ENCODE measurements around the gene CXADR.

The CXADR gene

DNA sequence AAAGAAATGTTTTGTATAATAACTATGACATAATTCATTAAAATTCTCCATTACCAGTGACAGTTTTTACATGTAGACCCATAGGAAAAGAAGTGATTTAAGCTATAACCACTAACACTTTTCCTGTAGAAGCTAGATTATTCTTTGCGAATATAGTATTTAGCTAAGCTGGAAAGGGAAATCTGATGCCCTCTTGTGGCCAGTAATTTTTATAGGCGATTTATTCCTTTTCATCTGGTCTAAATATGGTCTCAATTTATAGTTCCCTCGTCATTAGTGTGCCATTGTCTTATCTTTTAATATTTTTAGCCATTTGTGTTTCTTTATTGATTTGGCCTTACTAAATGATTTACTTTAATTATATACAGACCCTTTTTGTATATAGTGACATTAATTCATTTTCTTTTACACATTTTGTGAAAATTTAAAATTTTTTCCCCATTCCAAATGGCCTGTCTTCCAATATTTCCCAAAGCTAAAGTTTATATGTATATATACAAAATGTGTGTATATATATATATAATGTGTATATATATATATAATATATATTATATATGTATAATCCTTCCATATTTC lies 73.1 kb downstream of the CXADR start:
- no peak overlapping the region for H3K4me3 ChIP-seq (ENCODE audit: insufficient read depth, low read depth, low read length)
- H3K36me3 ChIP-seq (ENCODE audit: control insufficient read depth, insufficient read depth, low read length) = no peaks in the 10 kb centered on the region
- no peaks in the 10 kb centered on the region for H3K27me3 ChIP-seq (ENCODE audit: control insufficient read depth, insufficient read depth, low read length, poor library complexity, severe bottlenecking)
- H3K9me3 ChIP-seq (ENCODE audit: control insufficient read depth, low read length) = no peaks in the 10 kb centered on the region
- no peaks in the 10 kb centered on the region for H3K4me1 ChIP-seq (ENCODE audit: control insufficient read depth, insufficient read depth, low read length)
- no peak overlapping the region for H3K27ac ChIP-seq (ENCODE audit: insufficient read depth, low read depth, low read length, poor library complexity, severe bottlenecking)
- 53 to 58% methylated on average over 2 of the region's 3 CpGs for WGBS, 2 experiments

DNA sequence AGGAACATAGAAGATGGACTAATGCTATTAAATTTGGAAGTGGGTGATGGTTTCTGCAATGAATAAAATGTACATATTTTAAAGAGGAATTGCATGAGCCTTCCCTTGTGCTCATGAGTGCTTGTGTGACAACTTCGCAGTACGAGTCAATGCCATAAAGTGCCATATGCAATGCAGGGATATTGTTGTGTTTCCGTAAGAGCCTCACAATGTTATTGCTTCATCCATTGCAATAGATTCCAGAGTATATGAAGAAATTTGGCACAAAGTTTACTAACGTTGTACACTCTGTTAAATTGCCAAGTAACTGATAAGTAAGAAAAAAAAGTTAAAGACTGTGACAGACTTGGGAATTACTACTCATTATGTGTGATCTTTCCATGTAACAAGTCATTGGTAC lies 77.6 kb downstream of the CXADR start:
- peaks cover 8% of the 10 kb centered on the region for H3K36me3 ChIP-seq (ENCODE audit: control insufficient read depth, insufficient read depth, low read length)
- 92 to 98% methylated on average over 4 of the region's 4 CpGs for WGBS, 2 experiments
- no peaks in the 10 kb centered on the region for H3K9me3 ChIP-seq (ENCODE audit: control insufficient read depth, low read length)
- no peaks in the 10 kb centered on the region for H3K4me1 ChIP-seq (ENCODE audit: control insufficient read depth, insufficient read depth, low read length)
- no peaks in the 10 kb centered on the region for H3K27me3 ChIP-seq (ENCODE audit: control insufficient read depth, insufficient read depth, low read length, poor library complexity, severe bottlenecking)
- no peak overlapping the region for H3K27ac ChIP-seq (ENCODE audit: insufficient read depth, low read depth, low read length, poor library complexity, severe bottlenecking)
- H3K4me3 ChIP-seq (ENCODE audit: insufficient read depth, low read depth, low read length) = no peak overlapping the region

GRCh38 chr21:17597680-17598079 lies 84.8 kb downstream of the CXADR start:
- no peaks in the 10 kb centered on the region for H3K4me1 ChIP-seq (ENCODE audit: control insufficient read depth, insufficient read depth, low read length)
- WGBS, 2 experiments = 100% methylated on average over 1 of the region's 1 CpG

DNA sequence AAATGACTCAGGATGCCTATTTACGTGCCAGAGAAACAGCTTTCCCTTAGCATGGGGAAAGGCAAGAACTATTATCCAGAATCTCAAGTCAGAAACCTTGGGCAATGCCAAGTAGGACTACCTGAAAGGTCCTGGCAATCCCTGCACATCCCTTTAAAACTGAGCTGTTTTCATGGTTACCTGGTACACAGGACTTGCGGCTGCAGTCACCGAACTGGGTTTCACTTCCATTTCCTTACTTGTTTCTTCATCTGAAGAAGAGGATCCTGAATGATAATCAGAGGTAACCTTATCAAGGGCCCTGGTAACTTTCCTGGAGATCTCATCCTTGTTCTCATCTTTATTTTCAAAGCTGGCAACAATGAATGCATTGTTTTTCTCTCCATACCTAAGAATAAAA lies 85.6 kb downstream of the CXADR start:
- no peaks in the 10 kb centered on the region for H3K27me3 ChIP-seq (ENCODE audit: control insufficient read depth, insufficient read depth, low read length, poor library complexity, severe bottlenecking)
- H3K4me3 ChIP-seq (ENCODE audit: insufficient read depth, low read depth, low read length) = no peak overlapping the region
- 91 to 97% methylated on average over 3 of the region's 3 CpGs for WGBS, 2 experiments
- peaks cover 26% of the 10 kb centered on the region for H3K36me3 ChIP-seq (ENCODE audit: control insufficient read depth, insufficient read depth, low read length)
- H3K27ac ChIP-seq (ENCODE audit: insufficient read depth, low read depth, low read length, poor library complexity, severe bottlenecking) = no peak overlapping the region
- H3K9me3 ChIP-seq (ENCODE audit: control insufficient read depth, low read length) = no peaks in the 10 kb centered on the region
- H3K4me1 ChIP-seq (ENCODE audit: control insufficient read depth, insufficient read depth, low read length) = no peaks in the 10 kb centered on the region

More at GRCh38 chr21:17597680-17598079, 84.8 kb downstream of the CXADR start:
- H3K36me3 ChIP-seq (ENCODE audit: control insufficient read depth, insufficient read depth, low read length) = peaks cover 23% of the 10 kb centered on the region
- H3K9me3 ChIP-seq (ENCODE audit: control insufficient read depth, low read length) = no peaks in the 10 kb centered on the region
- no peaks in the 10 kb centered on the region for H3K27me3 ChIP-seq (ENCODE audit: control insufficient read depth, insufficient read depth, low read length, poor library complexity, severe bottlenecking)
- H3K4me3 ChIP-seq (ENCODE audit: insufficient read depth, low read depth, low read length) = no peak overlapping the region
- no peak overlapping the region for H3K27ac ChIP-seq (ENCODE audit: insufficient read depth, low read depth, low read length, poor library complexity, severe bottlenecking)

- Histone ChIP-seq H3K4me3 (ENCODE audit: insufficient read depth, low read depth, low read length) (no peak overlapping the region), H3K27me3 (ENCODE audit: control insufficient read depth, insufficient read depth, low read length, poor library complexity, severe bottlenecking) (no peaks in the 10 kb centered on the region), H3K4me1 (ENCODE audit: control insufficient read depth, insufficient read depth, low read length) (no peaks in the 10 kb centered on the region), H3K36me3 (ENCODE audit: control insufficient read depth, insufficient read depth, low read length) (peaks cover 36% of the 10 kb centered on the region), H3K9me3 (ENCODE audit: control insufficient read depth, low read length) (no peaks in the 10 kb centered on the region), H3K27ac (ENCODE audit: insufficient read depth, low read depth, low read length, poor library complexity, severe bottlenecking) (no peak overlapping the region)
- 93 to 96% methylated on average over 3 of the region's 3 CpGs for WGBS, 2 experiments
Measured at GRCh38 chr21:17602874-17603273, 90.0 kb downstream of the CXADR start.

DNA sequence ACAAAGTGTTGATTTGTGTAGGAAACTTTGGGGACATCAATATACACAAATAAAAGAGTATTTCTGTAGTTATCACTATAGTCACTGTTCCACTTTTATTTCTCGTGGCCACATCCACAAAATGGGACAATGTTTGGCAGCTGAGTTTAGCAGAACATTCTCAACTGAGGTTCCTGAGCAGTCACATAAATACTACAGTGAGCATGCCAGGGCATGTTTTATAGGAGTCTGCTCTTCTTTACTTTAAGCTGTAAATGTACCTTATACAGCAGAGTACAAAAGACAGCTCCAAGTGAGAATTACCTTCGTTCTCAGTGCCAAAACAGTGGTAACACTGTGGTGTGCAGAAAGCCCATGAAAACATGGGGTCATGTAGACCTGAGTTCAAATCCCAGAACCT lies 94.8 kb downstream of the CXADR start:
- Histone ChIP-seq H3K9me3 (ENCODE audit: control insufficient read depth, low read length) (no peaks in the 10 kb centered on the region), H3K36me3 (ENCODE audit: control insufficient read depth, insufficient read depth, low read length) (peaks cover 26% of the 10 kb centered on the region), H3K4me1 (ENCODE audit: control insufficient read depth, insufficient read depth, low read length) (peaks cover 5% of the 10 kb centered on the region), H3K4me3 (ENCODE audit: insufficient read depth, low read depth, low read length) (no peak overlapping the region), H3K27me3 (ENCODE audit: control insufficient read depth, insufficient read depth, low read length, poor library complexity, severe bottlenecking) (peaks cover 4% of the 10 kb centered on the region), H3K27ac (ENCODE audit: insufficient read depth, low read depth, low read length, poor library complexity, severe bottlenecking) (no peak overlapping the region)
- 95 to 97% methylated on average over 2 of the region's 2 CpGs for WGBS, 2 experiments

DNA sequence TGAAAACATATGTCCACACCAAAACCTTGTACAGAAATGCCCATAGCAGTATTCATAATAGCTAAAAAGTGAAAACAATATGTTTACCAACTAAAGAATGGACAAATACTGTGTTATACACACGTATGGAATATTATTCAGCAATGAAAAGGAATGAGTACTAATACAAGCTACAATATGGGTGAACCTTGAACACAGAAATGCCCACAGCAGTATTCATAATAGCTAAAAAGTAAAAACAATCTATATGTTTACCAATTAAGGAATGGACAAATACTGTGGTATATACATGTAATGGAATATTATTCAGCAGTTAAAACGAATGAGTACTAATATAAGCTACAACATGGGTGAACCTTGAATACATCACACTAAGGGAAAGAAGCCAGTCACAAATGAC lies 96.8 kb downstream of the CXADR start:
- peaks cover 13% of the 10 kb centered on the region for H3K27me3 ChIP-seq (ENCODE audit: control insufficient read depth, insufficient read depth, low read length, poor library complexity, severe bottlenecking)
- H3K36me3 ChIP-seq (ENCODE audit: control insufficient read depth, insufficient read depth, low read length) = peaks cover 16% of the 10 kb centered on the region
- H3K4me3 ChIP-seq (ENCODE audit: insufficient read depth, low read depth, low read length) = no peak overlapping the region
- H3K9me3 ChIP-seq (ENCODE audit: control insufficient read depth, low read length) = no peaks in the 10 kb centered on the region
- H3K4me1 ChIP-seq (ENCODE audit: control insufficient read depth, insufficient read depth, low read length) = peaks cover 5% of the 10 kb centered on the region
- H3K27ac ChIP-seq (ENCODE audit: insufficient read depth, low read depth, low read length, poor library complexity, severe bottlenecking) = no peak overlapping the region
- 80 to 94% methylated on average over 1 to 2 of the region's 2 CpGs for WGBS, 2 experiments

- 71 to 76% methylated on average over 9 of the region's 9 CpGs for WGBS, 2 experiments
- H3K4me3 ChIP-seq (ENCODE audit: insufficient read depth, low read depth, low read length) = peak overlapping the region; percentile 89
- no peak overlapping the region for H3K27ac ChIP-seq (ENCODE audit: insufficient read depth, low read depth, low read length, poor library complexity, severe bottlenecking)
- peaks cover 13% of the 10 kb centered on the region for H3K27me3 ChIP-seq (ENCODE audit: control insufficient read depth, insufficient read depth, low read length, poor library complexity, severe bottlenecking)
- H3K9me3 ChIP-seq (ENCODE audit: control insufficient read depth, low read length) = no peaks in the 10 kb centered on the region
- H3K4me1 ChIP-seq (ENCODE audit: control insufficient read depth, insufficient read depth, low read length) = peaks cover 5% of the 10 kb centered on the region
- peaks cover 9% of the 10 kb centered on the region for H3K36me3 ChIP-seq (ENCODE audit: control insufficient read depth, insufficient read depth, low read length)
Measured at GRCh38 chr21:17610911-17611310, 98.1 kb downstream of the CXADR start.

DNA sequence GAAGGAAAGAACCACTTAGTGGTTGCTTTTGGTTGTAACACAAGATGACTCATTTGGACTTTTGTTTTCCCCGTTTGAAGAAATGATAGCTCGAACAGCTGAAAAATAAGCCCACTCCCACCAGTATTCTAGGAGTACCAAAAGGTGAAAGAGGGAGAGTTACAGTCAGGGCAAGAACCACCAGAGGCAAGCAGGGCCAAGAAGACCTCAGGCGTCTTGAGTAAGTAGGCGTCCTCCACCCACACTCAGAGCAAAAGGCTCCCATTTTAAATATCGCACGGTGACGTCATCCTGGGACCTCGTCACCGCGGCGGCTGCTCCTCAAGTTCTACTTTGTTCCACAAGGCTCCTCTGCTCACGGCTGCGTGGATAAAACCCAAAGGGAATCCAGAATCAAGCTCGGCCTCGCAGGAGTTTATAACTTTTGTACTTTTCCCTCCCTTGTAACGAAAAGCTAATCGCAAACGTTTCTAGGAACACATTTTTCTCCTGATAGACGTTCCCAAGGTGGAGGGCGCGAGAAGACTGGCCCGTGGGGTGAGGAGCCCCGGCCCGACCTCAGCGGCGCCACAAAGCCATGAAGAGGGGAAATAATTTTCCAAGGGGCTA lies 98.7 kb downstream of the CXADR start:
- Histone ChIP-seq H3K27ac (ENCODE audit: insufficient read depth, low read depth, low read length, poor library complexity, severe bottlenecking) (no peak overlapping the region), H3K27me3 (ENCODE audit: control insufficient read depth, insufficient read depth, low read length, poor library complexity, severe bottlenecking) (peaks cover 13% of the 10 kb centered on the region), H3K9me3 (ENCODE audit: control insufficient read depth, low read length) (no peaks in the 10 kb centered on the region), H3K4me3 (ENCODE audit: insufficient read depth, low read depth, low read length) (peak overlapping the region; percentile 89), H3K4me1 (ENCODE audit: control insufficient read depth, insufficient read depth, low read length) (peaks cover 5% of the 10 kb centered on the region), H3K36me3 (ENCODE audit: control insufficient read depth, insufficient read depth, low read length) (peaks cover 9% of the 10 kb centered on the region)
- WGBS, 2 experiments = 2% methylated on average over 26 of the region's 26 CpGs

DNA sequence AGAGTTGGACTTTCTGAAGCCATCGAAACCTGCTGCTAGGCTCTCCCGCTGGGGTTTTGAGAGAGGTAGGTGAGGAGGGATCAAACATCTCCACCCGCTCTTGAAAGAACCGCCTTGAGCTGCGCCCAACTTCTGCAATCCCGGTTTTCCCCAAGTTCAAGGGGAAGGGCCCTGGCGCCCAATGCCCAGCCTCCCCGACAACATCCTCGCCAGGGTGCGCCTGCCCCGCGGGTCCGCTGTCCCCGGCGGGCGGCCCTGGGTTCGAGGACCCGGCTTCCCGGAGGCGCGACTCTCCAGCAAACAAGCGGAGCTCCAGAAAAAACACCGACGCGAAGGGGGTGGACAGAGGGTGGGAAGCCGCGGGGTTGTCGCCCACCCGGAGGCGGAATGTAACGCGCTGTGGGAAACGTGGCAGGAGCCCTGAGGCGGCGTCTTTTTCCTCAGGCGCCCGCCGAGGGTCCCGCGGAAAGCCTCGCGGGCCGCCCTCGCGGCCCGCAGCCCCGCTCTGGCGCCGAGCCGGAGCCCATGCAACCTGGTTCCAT lies 99.3 kb downstream of the CXADR start:
- WGBS, 2 experiments = 0% methylated on average over 50 of the region's 50 CpGs
- H3K4me1 ChIP-seq (ENCODE audit: control insufficient read depth, insufficient read depth, low read length) = peaks cover 5% of the 10 kb centered on the region
- H3K27ac ChIP-seq (ENCODE audit: insufficient read depth, low read depth, low read length, poor library complexity, severe bottlenecking) = no peak overlapping the region
- H3K27me3 ChIP-seq (ENCODE audit: control insufficient read depth, insufficient read depth, low read length, poor library complexity, severe bottlenecking) = peaks cover 13% of the 10 kb centered on the region
- peaks cover 9% of the 10 kb centered on the region for H3K36me3 ChIP-seq (ENCODE audit: control insufficient read depth, insufficient read depth, low read length)
- peak overlapping the region; percentile 89 for H3K4me3 ChIP-seq (ENCODE audit: insufficient read depth, low read depth, low read length)
- H3K9me3 ChIP-seq (ENCODE audit: control insufficient read depth, low read length) = no peaks in the 10 kb centered on the region
